ENCODE measurements around the gene LRRC8E.
"Not testable (repeated sequence)": the region's sequence is repeated elsewhere in the genome, so short reads cannot be mapped to it uniquely, and the experiment has no call there.

The LRRC8E gene

DNA sequence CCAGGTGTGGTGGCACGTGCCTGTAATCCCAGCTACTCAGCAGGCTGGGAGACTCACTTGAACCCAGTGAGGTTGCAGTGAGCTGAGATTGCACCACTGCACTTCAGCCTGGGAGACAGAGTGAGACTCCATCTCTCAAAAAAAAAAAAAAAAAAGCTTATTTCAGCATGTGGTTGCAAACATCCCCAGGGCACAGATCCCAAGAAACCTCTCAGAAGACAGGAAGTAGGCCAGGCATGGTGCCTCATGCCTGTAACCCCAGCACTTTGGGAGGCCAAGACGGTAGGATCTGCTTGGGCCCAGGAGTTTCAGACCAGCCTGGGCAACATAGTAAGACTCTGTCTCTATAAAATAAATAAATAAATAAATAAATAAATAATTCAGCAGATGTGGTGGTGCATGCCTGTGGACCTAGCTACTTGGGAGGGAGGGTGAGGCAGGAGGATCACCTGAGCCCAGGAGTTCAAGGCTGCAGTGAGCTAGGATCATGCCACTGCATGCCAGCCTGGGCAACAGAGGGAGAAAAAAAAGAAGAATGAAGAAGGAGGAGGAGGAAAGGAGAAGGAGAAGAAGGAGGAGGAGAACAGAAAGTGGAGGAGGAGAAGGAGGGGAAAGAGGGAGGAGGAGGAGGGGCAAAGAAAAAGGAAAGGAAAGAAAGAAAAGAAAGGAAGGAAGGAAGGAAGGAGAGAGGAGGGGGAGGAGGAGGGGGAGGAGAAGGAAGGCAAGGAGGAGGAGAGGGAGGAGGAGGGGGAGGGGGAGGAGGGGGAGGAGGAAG lies 4.3 kb upstream of the LRRC8E start:
- Histone ChIP-seq H3K4me1 (ENCODE audit: insufficient read depth, low read length) (no peaks in the 10 kb centered on the region), H3K27ac (ENCODE audit: low read length) (no peak overlapping the region), H3K36me3 (ENCODE audit: insufficient read depth, low read depth, low read length) (no peaks in the 10 kb centered on the region), H3K27me3 (ENCODE audit: insufficient read depth, low read length) (peaks cover 16% of the 10 kb centered on the region), H3K9me3 (ENCODE audit: insufficient read depth, low read depth, low read length) (no peaks in the 10 kb centered on the region), H3K4me3 (ENCODE audit: low read length) (no peak overlapping the region), H3K9ac (ENCODE audit: low read depth, low read length) (no peak overlapping the region)

DNA sequence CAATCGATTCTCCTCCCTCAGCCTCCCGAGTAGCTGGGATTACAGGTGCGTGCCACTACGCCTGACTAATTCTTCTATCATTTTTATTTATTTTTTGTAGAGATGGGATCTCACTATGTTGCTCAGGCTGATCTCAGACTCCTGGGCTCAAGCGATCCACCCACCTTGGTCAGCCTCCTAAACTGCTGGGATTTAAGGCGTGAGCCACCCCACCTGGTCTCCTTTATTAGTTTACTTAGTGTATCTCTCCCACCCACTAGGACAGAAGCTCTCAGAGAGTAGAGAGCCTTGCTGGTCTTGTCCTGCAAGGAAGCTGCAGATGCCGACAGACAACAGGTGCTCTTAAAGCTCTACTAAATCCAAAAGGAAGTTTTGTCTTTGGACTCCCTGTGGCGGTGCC lies 2.5 kb upstream of the LRRC8E start:
- no peaks in the 10 kb centered on the region for H3K36me3 ChIP-seq (ENCODE audit: insufficient read depth, low read depth, low read length)
- no peaks in the 10 kb centered on the region for H3K4me1 ChIP-seq (ENCODE audit: insufficient read depth, low read length)
- no peak overlapping the region for H3K9ac ChIP-seq (ENCODE audit: low read depth, low read length)
- H3K9me3 ChIP-seq (ENCODE audit: insufficient read depth, low read depth, low read length), result no peaks in the 10 kb centered on the region
- H3K27ac ChIP-seq (ENCODE audit: low read length), result no peak overlapping the region
- no peak overlapping the region for H3K4me3 ChIP-seq (ENCODE audit: low read length)
- H3K27me3 ChIP-seq (ENCODE audit: insufficient read depth, low read length), result peaks cover 24% of the 10 kb centered on the region

GRCh38 chr19:7887408-7888144 lies 734 bp upstream of the LRRC8E start:
- H3K4me1 ChIP-seq (ENCODE audit: insufficient read depth, low read length), result no peaks in the 10 kb centered on the region
- H3K27ac ChIP-seq (ENCODE audit: low read length), result no peak overlapping the region
- H3K9me3 ChIP-seq (ENCODE audit: insufficient read depth, low read depth, low read length), result no peaks in the 10 kb centered on the region
- no peak overlapping the region for H3K9ac ChIP-seq (ENCODE audit: low read depth, low read length)
- H3K27me3 ChIP-seq (ENCODE audit: insufficient read depth, low read length), result peaks cover 24% of the 10 kb centered on the region
- no peaks in the 10 kb centered on the region for H3K36me3 ChIP-seq (ENCODE audit: insufficient read depth, low read depth, low read length)
- H3K4me3 ChIP-seq (ENCODE audit: low read length), result peak overlapping the region; percentile 68; the same call in 1 of the 2 replicates

DNA sequence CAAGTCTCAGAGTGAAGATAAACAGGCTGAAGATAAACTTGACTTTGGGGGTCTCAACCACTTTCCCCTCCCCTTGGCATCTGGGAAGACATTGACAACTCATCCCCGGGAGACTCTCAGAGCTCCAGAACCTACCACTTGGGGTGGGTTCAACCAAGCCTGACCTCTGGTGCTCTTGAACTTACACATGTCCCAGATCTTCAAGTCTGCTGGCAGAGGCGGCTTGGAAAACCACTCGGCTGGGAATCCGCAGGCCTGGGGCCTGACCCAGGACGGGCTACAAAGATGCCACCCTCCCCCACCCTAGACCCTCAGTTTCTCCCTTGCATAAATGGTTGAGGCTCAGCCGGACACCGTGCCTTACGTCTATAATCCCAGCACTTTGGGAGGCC lies 512 bp downstream of the LRRC8E start:
- peak overlapping the region; percentile 7; the same call in 1 of the 2 replicates for H3K9ac ChIP-seq (ENCODE audit: low read depth, low read length)
- H3K4me1 ChIP-seq (ENCODE audit: insufficient read depth, low read length), result no peaks in the 10 kb centered on the region
- H3K27me3 ChIP-seq (ENCODE audit: insufficient read depth, low read length), result peaks cover 24% of the 10 kb centered on the region
- H3K36me3 ChIP-seq (ENCODE audit: insufficient read depth, low read depth, low read length), result no peaks in the 10 kb centered on the region
- peak overlapping the region; percentile 68 for H3K4me3 ChIP-seq (ENCODE audit: low read length)
- no peak overlapping the region for H3K27ac ChIP-seq (ENCODE audit: low read length)
- no peaks in the 10 kb centered on the region for H3K9me3 ChIP-seq (ENCODE audit: insufficient read depth, low read depth, low read length)

GRCh38 chr19:7893362-7894101 lies 5.2 kb downstream of the LRRC8E start:
- H3K27ac ChIP-seq (ENCODE audit: low read length); H3K9me3 ChIP-seq (ENCODE audit: insufficient read depth, low read depth, low read length); H3K9ac ChIP-seq (ENCODE audit: low read depth, low read length); H3K4me1 ChIP-seq (ENCODE audit: insufficient read depth, low read length); H3K4me3 ChIP-seq (ENCODE audit: low read length); H3K36me3 ChIP-seq (ENCODE audit: insufficient read depth, low read depth, low read length): not testable (repeated sequence)
- peaks cover 13% of the 10 kb centered on the region for H3K27me3 ChIP-seq (ENCODE audit: insufficient read depth, low read length)

GRCh38 chr19:7894612-7895309 lies 6.5 kb downstream of the LRRC8E start:
- Histone ChIP-seq H3K27me3 (ENCODE audit: insufficient read depth, low read length) (0 out of 2 replicates have a peak, but pooled peaks cover under 1% of the 10 kb centered on the region), H3K27ac (ENCODE audit: low read length) (no peak overlapping the region), H3K4me1 (ENCODE audit: insufficient read depth, low read length) (no peaks in the 10 kb centered on the region), H3K4me3 (ENCODE audit: low read length) (no peak overlapping the region), H3K9me3 (ENCODE audit: insufficient read depth, low read depth, low read length) (no peaks in the 10 kb centered on the region), H3K9ac (ENCODE audit: low read depth, low read length) (no peak overlapping the region), H3K36me3 (ENCODE audit: insufficient read depth, low read depth, low read length) (no peaks in the 10 kb centered on the region)

DNA sequence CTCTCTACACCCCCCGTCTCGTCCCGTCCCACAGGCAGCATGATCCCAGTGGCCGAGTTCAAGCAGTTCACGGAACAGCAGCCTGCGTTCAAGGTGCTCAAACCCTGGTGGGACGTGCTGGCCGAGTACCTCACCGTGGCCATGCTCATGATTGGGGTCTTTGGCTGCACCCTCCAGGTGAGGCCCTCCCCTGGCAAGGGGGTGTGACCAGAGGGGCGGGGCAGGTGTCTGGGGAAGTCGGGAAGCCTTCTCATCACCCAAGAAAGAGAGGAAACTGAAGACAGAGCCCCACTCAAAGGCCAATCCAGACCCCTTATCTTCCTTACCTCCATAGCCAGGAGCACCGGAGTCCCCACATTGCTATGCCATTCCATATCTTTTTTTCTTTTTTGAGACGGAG lies 7.3 kb downstream of the LRRC8E start:
- Histone ChIP-seq H3K36me3 (ENCODE audit: insufficient read depth, low read depth, low read length) (no peaks in the 10 kb centered on the region), H3K27ac (ENCODE audit: low read length) (no peak overlapping the region), H3K4me3 (ENCODE audit: low read length) (no peak overlapping the region), H3K9me3 (ENCODE audit: insufficient read depth, low read depth, low read length) (no peaks in the 10 kb centered on the region), H3K9ac (ENCODE audit: low read depth, low read length) (no peak overlapping the region), H3K4me1 (ENCODE audit: insufficient read depth, low read length) (no peaks in the 10 kb centered on the region), H3K27me3 (ENCODE audit: insufficient read depth, low read length) (no peaks in the 10 kb centered on the region)

DNA sequence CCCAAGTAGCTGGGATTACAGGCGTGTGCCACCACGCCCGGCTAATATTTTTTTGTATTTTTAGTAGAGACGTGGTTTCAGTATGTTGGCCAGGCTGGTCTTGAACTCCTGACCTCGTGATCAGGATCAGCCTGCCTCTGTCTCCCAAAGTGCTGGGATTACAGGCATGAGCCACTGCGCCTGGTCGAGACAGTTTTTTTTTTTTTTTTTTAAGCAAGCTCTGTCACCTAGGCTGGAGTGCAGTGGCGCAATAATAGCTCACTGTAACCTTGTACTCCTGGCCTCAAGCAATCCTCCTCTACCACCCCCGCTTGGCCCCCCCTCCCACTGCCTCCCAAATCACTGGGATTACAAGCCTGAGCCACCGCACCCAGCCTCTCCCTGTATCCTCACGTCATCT lies 9.0 kb downstream of the LRRC8E start:
- Histone ChIP-seq H3K27ac (ENCODE audit: low read length) (no peak overlapping the region), H3K4me1 (ENCODE audit: insufficient read depth, low read length) (no peaks in the 10 kb centered on the region), H3K9ac (ENCODE audit: low read depth, low read length) (no peak overlapping the region)

GRCh38 chr19:7898967-7899366 lies 10.7 kb downstream of the LRRC8E start:
- Histone ChIP-seq H3K4me3 (ENCODE audit: low read length) (no peak overlapping the region), H3K27me3 (ENCODE audit: insufficient read depth, low read length) (peaks cover 4% of the 10 kb centered on the region; the same call in 1 of the 2 replicates), H3K9me3 (ENCODE audit: insufficient read depth, low read depth, low read length) (no peaks in the 10 kb centered on the region), H3K4me1 (ENCODE audit: insufficient read depth, low read length) (no peaks in the 10 kb centered on the region), H3K36me3 (ENCODE audit: insufficient read depth, low read depth, low read length) (no peaks in the 10 kb centered on the region), H3K9ac (ENCODE audit: low read depth, low read length) (no peak overlapping the region), H3K27ac (ENCODE audit: low read length) (no peak overlapping the region)

More for the DNA sequence above, 9.0 kb downstream of the LRRC8E start:
- no peaks in the 10 kb centered on the region for H3K36me3 ChIP-seq (ENCODE audit: insufficient read depth, low read depth, low read length)
- H3K9me3 ChIP-seq (ENCODE audit: insufficient read depth, low read depth, low read length), result no peaks in the 10 kb centered on the region
- H3K27me3 ChIP-seq (ENCODE audit: insufficient read depth, low read length), result no peaks in the 10 kb centered on the region
- H3K4me3 ChIP-seq (ENCODE audit: low read length), result no peak overlapping the region

DNA sequence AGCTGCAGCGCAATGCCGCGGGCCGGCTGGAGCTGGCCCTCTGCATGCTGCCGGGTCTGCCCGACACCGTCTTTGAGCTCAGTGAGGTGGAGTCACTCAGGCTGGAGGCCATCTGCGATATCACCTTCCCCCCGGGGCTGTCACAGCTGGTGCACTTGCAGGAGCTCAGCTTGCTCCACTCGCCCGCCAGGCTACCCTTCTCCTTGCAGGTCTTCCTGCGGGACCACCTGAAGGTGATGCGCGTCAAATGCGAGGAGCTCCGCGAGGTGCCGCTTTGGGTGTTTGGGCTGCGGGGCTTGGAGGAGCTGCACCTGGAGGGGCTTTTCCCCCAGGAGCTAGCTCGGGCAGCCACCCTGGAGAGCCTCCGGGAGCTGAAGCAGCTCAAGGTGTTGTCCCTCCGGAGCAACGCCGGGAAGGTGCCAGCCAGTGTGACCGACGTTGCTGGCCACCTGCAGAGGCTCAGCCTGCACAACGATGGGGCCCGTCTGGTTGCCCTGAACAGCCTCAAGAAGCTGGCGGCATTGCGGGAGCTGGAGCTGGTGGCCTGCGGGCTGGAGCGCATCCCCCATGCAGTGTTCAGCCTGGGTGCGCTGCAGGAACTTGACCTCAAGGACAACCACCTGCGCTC lies 11.6 kb downstream of the LRRC8E start:
- peaks cover 4% of the 10 kb centered on the region; the same call in 1 of the 2 replicates for H3K27me3 ChIP-seq (ENCODE audit: insufficient read depth, low read length)
- no peak overlapping the region for H3K4me3 ChIP-seq (ENCODE audit: low read length)
- H3K9ac ChIP-seq (ENCODE audit: low read depth, low read length), result no peak overlapping the region
- no peaks in the 10 kb centered on the region for H3K36me3 ChIP-seq (ENCODE audit: insufficient read depth, low read depth, low read length)
- no peaks in the 10 kb centered on the region for H3K9me3 ChIP-seq (ENCODE audit: insufficient read depth, low read depth, low read length)
- peaks cover 4% of the 10 kb centered on the region for H3K4me1 ChIP-seq (ENCODE audit: insufficient read depth, low read length)
- no peak overlapping the region for H3K27ac ChIP-seq (ENCODE audit: low read length)

- H3K4me3 ChIP-seq (ENCODE audit: low read length), result no peak overlapping the region
- no peaks in the 10 kb centered on the region for H3K36me3 ChIP-seq (ENCODE audit: insufficient read depth, low read depth, low read length)
- no peak overlapping the region for H3K9ac ChIP-seq (ENCODE audit: low read depth, low read length)
- no peak overlapping the region for H3K27ac ChIP-seq (ENCODE audit: low read length)
- H3K4me1 ChIP-seq (ENCODE audit: insufficient read depth, low read length), result peaks cover 7% of the 10 kb centered on the region
- no peaks in the 10 kb centered on the region for H3K9me3 ChIP-seq (ENCODE audit: insufficient read depth, low read depth, low read length)
- H3K27me3 ChIP-seq (ENCODE audit: insufficient read depth, low read length), result peaks cover 4% of the 10 kb centered on the region; the same call in 1 of the 2 replicates
Measured at GRCh38 chr19:7900401-7900870, 12.1 kb downstream of the LRRC8E start.

All from iPS-20b (cell line).